ENCODE data around the gene MOV10. TPM values are rescaled to one million over a fixed set of nuclear protein-coding genes. Genes with fewer than 3 reads are reported as not detected.

The MOV10 gene
- total and polyA plus RNA-seq, 2 donors (not counting 1 experiment from before 2014, with no cell fraction given), result 31.0 to 46.2 TPM

DNA sequence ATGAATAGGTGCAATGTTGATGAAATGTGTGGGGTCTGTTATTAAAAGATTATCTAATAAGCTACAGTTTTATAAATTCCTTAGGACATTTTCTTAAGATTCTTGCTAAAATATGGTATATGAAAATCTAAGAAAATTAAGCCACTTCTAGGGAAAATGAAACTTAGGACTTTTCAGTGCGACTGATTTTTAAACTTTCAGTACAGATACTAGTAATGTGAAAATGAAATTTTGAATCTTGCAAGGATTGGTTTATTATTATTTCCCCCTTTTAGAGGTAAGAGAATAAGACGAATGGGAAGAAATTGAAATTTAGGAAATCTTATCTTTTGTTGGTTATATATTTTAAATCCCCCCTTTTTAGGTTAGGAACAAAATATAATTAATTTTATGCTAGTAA, 38.4 kb upstream of the MOV10 start:
- no peaks in the 10 kb centered on the region for H3K9me3 ChIP-seq (ENCODE audit: control extremely low read depth in 1 of 3, control insufficient read depth in 2 of 3, insufficient read depth in 1 of 3, low read length in 2 of 3)
- intact Hi-C loops (cut with micrococcal nuclease), result loop anchor here (2.0 kb wide), 1 partner anchor 13 kb away; no protein-coding TSS in a partner anchor
- H3K9ac ChIP-seq (ENCODE audit: low read length), result no peak overlapping the region
- peaks cover 6 to 31% of the 10 kb centered on the region in 2 experiments for H3K36me3 ChIP-seq (replicated peaks in 1 of 2; ENCODE audit: control extremely low read depth in 1 of 2, control insufficient read depth in 1 of 2, extremely low read depth in 1 of 2, insufficient read depth in 2 of 2, low read length in 1 of 2)
- peak overlapping the region in 1 of 2 donors; percentile 60 for H3K27ac ChIP-seq (ENCODE audit: low read length in 2 of 2)
- Mint-ChIP-seq H3K27me3 (no peaks in the 10 kb centered on the region), H3K4me1 (peaks cover 57% of the 10 kb centered on the region), H3K4me3 (peak overlapping the region; percentile 30), H3K27ac (peak overlapping the region; percentile 0), H3K9me3 (ENCODE audit: insufficient read depth) (no peaks in the 10 kb centered on the region)
- ChIA-PET POLR2A (interaction anchor here (0.6 kb wide), 1 partner anchor 8 kb away, joined by 4 read pairs; no protein-coding TSS in a partner anchor), CTCF (interaction anchor here (1.3 to 1.5 kb wide), 2 partner anchors 14 to 72 kb away, joined by 3 to 4 read pairs; no protein-coding TSS in a partner anchor)
- H4K20me1 ChIP-seq (ENCODE audit: control insufficient read depth, insufficient read depth, low read length, poor library complexity, severe bottlenecking), result peaks cover 63% of the 10 kb centered on the region
- H3K4me2 ChIP-seq (replicated peaks; ENCODE audit: low read depth, low read length, poor library complexity, severe bottlenecking), result peak overlapping the region; percentile 21
- H3K4me3 ChIP-seq (ENCODE audit: control extremely low read depth in 1 of 5, extremely low read depth in 1 of 5, insufficient read depth in 1 of 5, low read depth in 2 of 5, low read length in 4 of 5), result no peak overlapping the region
- DNase-seq (no peak), ATAC-seq (ENCODE audit: low read depth) (no peak)
- peaks cover 87% of the 10 kb centered on the region for H3K79me2 ChIP-seq (ENCODE audit: control insufficient read depth, insufficient read depth, low read length)
- no peaks in the 10 kb centered on the region for H3K27me3 ChIP-seq (replicated peaks in 1 of 4; ENCODE audit: control extremely low read depth in 1 of 4, control insufficient read depth in 3 of 4, insufficient read depth in 4 of 4, low read length in 3 of 4)
- no peak overlapping the region for H2AFZ ChIP-seq (ENCODE audit: insufficient read depth, low read depth, low read length, poor library complexity, severe bottlenecking)
- no peak for TF ChIP-seq EZH2 (IDR thresholded peaks at IDR 0.05; ENCODE audit: borderline replicate concordance, insufficient read depth, low read depth, low read length, poor library complexity, severe bottlenecking)
- TF ChIP-seq, protein P1, sequence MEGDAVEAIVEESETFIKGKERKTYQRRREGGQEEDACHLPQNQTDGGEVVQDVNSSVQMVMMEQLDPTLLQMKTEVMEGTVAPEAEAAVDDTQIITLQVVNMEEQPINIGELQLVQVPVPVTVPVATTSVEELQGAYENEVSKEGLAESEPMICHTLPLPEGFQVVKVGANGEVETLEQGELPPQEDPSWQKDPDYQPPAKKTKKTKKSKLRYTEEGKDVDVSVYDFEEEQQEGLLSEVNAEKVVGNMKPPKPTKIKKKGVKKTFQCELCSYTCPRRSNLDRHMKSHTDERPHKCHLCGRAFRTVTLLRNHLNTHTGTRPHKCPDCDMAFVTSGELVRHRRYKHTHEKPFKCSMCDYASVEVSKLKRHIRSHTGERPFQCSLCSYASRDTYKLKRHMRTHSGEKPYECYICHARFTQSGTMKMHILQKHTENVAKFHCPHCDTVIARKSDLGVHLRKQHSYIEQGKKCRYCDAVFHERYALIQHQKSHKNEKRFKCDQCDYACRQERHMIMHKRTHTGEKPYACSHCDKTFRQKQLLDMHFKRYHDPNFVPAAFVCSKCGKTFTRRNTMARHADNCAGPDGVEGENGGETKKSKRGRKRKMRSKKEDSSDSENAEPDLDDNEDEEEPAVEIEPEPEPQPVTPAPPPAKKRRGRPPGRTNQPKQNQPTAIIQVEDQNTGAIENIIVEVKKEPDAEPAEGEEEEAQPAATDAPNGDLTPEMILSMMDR (IDR thresholded peaks at IDR 0.05), result no peak
- peaks cover 17 to 49% of the 10 kb centered on the region in 2 donors for H3K4me1 ChIP-seq (ENCODE audit: control insufficient read depth in 2 of 2, insufficient read depth in 2 of 2, low read length in 2 of 2)
- no CpG with 5 or more reads among the region's 2 CpGs for WGBS (ENCODE audit: insufficient coverage)

DNA sequence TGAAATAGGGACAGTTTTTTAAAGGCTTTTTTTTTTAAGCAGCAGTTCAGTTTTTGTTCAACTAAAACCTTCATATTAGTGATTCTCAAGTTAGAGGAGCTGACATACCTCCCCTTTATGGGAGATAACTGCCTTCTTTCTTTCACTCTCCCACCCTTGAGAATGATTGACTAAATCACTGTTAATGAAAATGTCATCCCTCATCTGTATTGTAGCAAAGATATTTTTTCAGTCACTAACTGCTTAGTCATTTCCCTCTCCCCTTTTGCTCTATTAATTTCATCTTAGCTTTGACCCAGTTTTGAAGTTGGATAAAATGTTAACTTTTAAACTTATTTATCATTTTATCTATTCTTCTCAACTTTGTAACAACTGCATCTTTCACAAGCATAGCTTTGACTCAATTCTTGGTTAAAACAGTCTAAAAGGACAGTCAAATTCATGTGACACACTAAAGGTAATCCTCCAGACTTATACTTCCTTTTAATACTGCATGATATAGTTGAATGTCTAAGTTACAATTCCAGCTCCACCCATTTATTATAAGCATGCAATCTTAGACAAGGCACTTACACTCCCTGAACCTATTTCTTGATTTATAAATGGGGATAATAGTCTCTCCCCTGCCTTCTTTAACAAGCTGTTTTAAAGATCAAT, 37.7 kb upstream of the MOV10 start:
- peaks cover 57% of the 10 kb centered on the region for H4K20me1 ChIP-seq (ENCODE audit: control insufficient read depth, insufficient read depth, low read length, poor library complexity, severe bottlenecking)
- intact Hi-C loops (cut with micrococcal nuclease), result loop anchor here (2.0 kb wide), 1 partner anchor 14 kb away; no protein-coding TSS in a partner anchor
- peaks cover 53% of the 10 kb centered on the region for H3K4me1 Mint-ChIP-seq

More for the DNA sequence above, 37.7 kb upstream of the MOV10 start:
- no peaks in the 10 kb centered on the region for H3K27me3 ChIP-seq (replicated peaks in 1 of 4; ENCODE audit: control extremely low read depth in 1 of 4, control insufficient read depth in 3 of 4, insufficient read depth in 4 of 4, low read length in 3 of 4)
- ChIA-PET CTCF (interaction anchor here (0.7 to 1.5 kb wide), 2 partner anchors 15 to 80 kb away, joined by 3 to 4 read pairs; no protein-coding TSS in a partner anchor), POLR2A (no interaction called here)
- DNase-seq (no peak), ATAC-seq (ENCODE audit: low read depth) (no peak)
- no peak overlapping the region for H3K4me3 ChIP-seq (ENCODE audit: control extremely low read depth in 1 of 5, extremely low read depth in 1 of 5, insufficient read depth in 1 of 5, low read depth in 2 of 5, low read length in 4 of 5)
- H3K27me3 Mint-ChIP-seq, result no peaks in the 10 kb centered on the region
- no peaks in the 10 kb centered on the region for H3K9me3 Mint-ChIP-seq (ENCODE audit: insufficient read depth)
- H3K9ac ChIP-seq (ENCODE audit: low read length), result no peak overlapping the region
- TF ChIP-seq EZH2 (IDR thresholded peaks at IDR 0.05; ENCODE audit: borderline replicate concordance, insufficient read depth, low read depth, low read length, poor library complexity, severe bottlenecking), result no peak
- TF ChIP-seq, protein P1 (IDR thresholded peaks at IDR 0.05), result no peak
- peaks cover 86% of the 10 kb centered on the region for H3K79me2 ChIP-seq (ENCODE audit: control insufficient read depth, insufficient read depth, low read length)
- peaks cover 2 to 24% of the 10 kb centered on the region in 2 experiments for H3K36me3 ChIP-seq (replicated peaks in 1 of 2; ENCODE audit: control extremely low read depth in 1 of 2, control insufficient read depth in 1 of 2, extremely low read depth in 1 of 2, insufficient read depth in 2 of 2, low read length in 1 of 2)
- no peak overlapping the region for H3K4me2 ChIP-seq (replicated peaks; ENCODE audit: low read depth, low read length, poor library complexity, severe bottlenecking)
- peak overlapping the region; percentile 27 for H3K27ac Mint-ChIP-seq
- no peak overlapping the region for H3K4me3 Mint-ChIP-seq
- H3K9me3 ChIP-seq (ENCODE audit: control extremely low read depth in 1 of 3, control insufficient read depth in 2 of 3, insufficient read depth in 1 of 3, low read length in 2 of 3), result no peaks in the 10 kb centered on the region
- peaks cover 17 to 47% of the 10 kb centered on the region in 2 donors for H3K4me1 ChIP-seq (ENCODE audit: control insufficient read depth in 2 of 2, insufficient read depth in 2 of 2, low read length in 2 of 2)
- H2AFZ ChIP-seq (ENCODE audit: insufficient read depth, low read depth, low read length, poor library complexity, severe bottlenecking), result no peak overlapping the region
- H3K27ac ChIP-seq (ENCODE audit: low read length in 2 of 2), result peak overlapping the region; percentile 2 to 60
